ENCODE results near the gene SSPN. TPM values are rescaled to one million over a fixed set of nuclear protein-coding genes. Genes with fewer than 3 reads are reported as not detected.

Gene SSPN
- polyA plus RNA-seq, 1 experiment, result 21.6 TPM

DNA sequence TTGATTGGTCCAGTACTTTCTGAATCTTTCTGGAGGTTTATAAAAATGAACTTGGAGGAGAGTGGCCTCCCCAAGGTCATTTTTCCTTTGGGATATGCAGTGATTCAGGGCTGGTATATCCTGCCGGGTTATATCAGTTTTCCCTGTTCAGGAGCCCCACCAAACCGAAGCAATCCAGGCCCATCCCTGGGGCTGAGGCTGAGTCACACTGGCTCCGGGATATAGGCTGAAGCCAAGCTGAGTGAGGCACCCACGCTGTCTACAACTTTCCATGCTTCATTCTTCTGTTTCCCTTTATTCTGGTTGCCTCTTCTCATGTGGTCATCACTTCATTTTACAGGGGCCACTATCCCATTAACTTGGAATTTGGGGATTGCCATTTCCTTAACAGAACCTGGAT is 3.4 kb downstream of the SSPN start:
- no peak overlapping the region for H3K27ac ChIP-seq (ENCODE audit: low read depth, low read length)

GRCh38 chr12:26203167-26203780 is 7.9 kb downstream of the SSPN start:
- Histone ChIP-seq H3K9me3 (ENCODE audit: control insufficient read depth, insufficient read depth, low read length) (no peaks in the 10 kb centered on the region), H3K4me3 (ENCODE audit: low read depth, low read length) (no peak overlapping the region), H3K27ac (ENCODE audit: low read depth, low read length) (no peak overlapping the region), H3K27me3 (ENCODE audit: control insufficient read depth, insufficient read depth, low read length) (no peaks in the 10 kb centered on the region)
- ChIA-PET POLR2A (no interaction called here), CTCF (no interaction called here)
- TF ChIP-seq CTCF (IDR thresholded peaks at IDR 0.05; ENCODE audit: low read depth, low read length), result no peak
- no peak for DNase-seq (ENCODE audit: low read depth, low spot score)

More for the DNA sequence above, 3.4 kb downstream of the SSPN start:
- no peaks in the 10 kb centered on the region for H3K27me3 ChIP-seq (ENCODE audit: control insufficient read depth, insufficient read depth, low read length)
- no peak for TF ChIP-seq CTCF (IDR thresholded peaks at IDR 0.05; ENCODE audit: low read depth, low read length)
- CTCF ChIA-PET, result no interaction called here
- H3K9me3 ChIP-seq (ENCODE audit: control insufficient read depth, insufficient read depth, low read length), result no peaks in the 10 kb centered on the region
- no peak for DNase-seq (ENCODE audit: low read depth, low spot score)
- no peak overlapping the region for H3K4me3 ChIP-seq (ENCODE audit: low read depth, low read length)
- POLR2A ChIA-PET, result interaction anchor here (0.7 kb wide), 1 partner anchor 384 kb away, joined by 3 read pairs; no protein-coding TSS in a partner anchor

GRCh38 chr12:26204612-26205289 is 9.4 kb downstream of the SSPN start:
- no peak for DNase-seq (ENCODE audit: low read depth, low spot score)
- POLR2A ChIA-PET, result no interaction called here
- Histone ChIP-seq H3K4me3 (ENCODE audit: low read depth, low read length) (no peak overlapping the region), H3K9me3 (ENCODE audit: control insufficient read depth, insufficient read depth, low read length) (no peaks in the 10 kb centered on the region), H3K27ac (ENCODE audit: low read depth, low read length) (no peak overlapping the region), H3K27me3 (ENCODE audit: control insufficient read depth, insufficient read depth, low read length) (no peaks in the 10 kb centered on the region)
- CTCF ChIA-PET, result no interaction called here
- no peak for TF ChIP-seq CTCF (IDR thresholded peaks at IDR 0.05; ENCODE audit: low read depth, low read length)

DNA sequence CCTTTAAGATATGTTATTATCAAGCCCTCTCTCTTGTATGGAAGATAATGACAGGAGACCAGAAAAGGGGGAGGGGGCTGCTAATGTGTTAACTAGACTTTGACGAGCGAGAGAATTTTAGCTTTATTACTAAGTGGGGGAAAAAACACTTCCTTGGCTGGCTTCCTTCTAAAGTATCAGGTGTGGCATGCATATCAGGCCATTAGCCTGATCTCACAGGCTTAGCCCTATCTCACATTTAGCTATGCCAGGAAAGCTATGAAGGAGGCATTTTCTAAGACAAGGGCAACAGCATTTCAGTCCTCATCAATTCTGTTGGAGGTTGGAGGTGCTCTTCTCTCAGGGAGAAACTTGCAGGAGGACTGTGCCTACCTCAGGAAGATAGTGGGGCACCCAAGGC is 9.9 kb downstream of the SSPN start:
- no peak for DNase-seq (ENCODE audit: low read depth, low spot score)
- TF ChIP-seq CTCF (IDR thresholded peaks at IDR 0.05; ENCODE audit: low read depth, low read length), result no peak
- no peak overlapping the region for H3K27ac ChIP-seq (ENCODE audit: low read depth, low read length)

GRCh38 chr12:26205941-26206340 is 10.6 kb downstream of the SSPN start:
- Histone ChIP-seq H3K9me3 (ENCODE audit: control insufficient read depth, insufficient read depth, low read length) (no peaks in the 10 kb centered on the region), H3K27me3 (ENCODE audit: control insufficient read depth, insufficient read depth, low read length) (no peaks in the 10 kb centered on the region), H3K4me3 (ENCODE audit: low read depth, low read length) (no peak overlapping the region), H3K27ac (ENCODE audit: low read depth, low read length) (no peak overlapping the region)
- ChIA-PET POLR2A (no interaction called here), CTCF (no interaction called here)
- TF ChIP-seq CTCF (IDR thresholded peaks at IDR 0.05; ENCODE audit: low read depth, low read length), result no peak
- no peak for DNase-seq (ENCODE audit: low read depth, low spot score)

More for the DNA sequence above, 9.9 kb downstream of the SSPN start:
- Histone ChIP-seq H3K27me3 (ENCODE audit: control insufficient read depth, insufficient read depth, low read length) (no peaks in the 10 kb centered on the region), H3K9me3 (ENCODE audit: control insufficient read depth, insufficient read depth, low read length) (no peaks in the 10 kb centered on the region), H3K4me3 (ENCODE audit: low read depth, low read length) (no peak overlapping the region)
- CTCF ChIA-PET, result no interaction called here
- POLR2A ChIA-PET, result no interaction called here
